Liver (tissue), 2 donors: ENCODE measurements around the gene ZSCAN30.

ENCODE experiments used
- CTCF ChIP-seq: fragments of 150-350 bp; IDR thresholded peaks from 2 replicates; pipeline ENCODE4 v1.5.1; 2017; ENCODE audit warnings: improper control_type of control experiment, low read depth, low read length; ENCODE audit not compliant: missing input control
- FOXA2 ChIP-seq: IDR thresholded peaks from 2 replicates; pipeline ENCODE4 v1.6.1; 2016; ENCODE audit warnings: antibody characterized with exemption
- MAX ChIP-seq: IDR thresholded peaks from 2 replicates; pipeline ENCODE4 v1.6.1; 2016; ENCODE audit warnings: antibody characterized with exemption
- ZBTB33 ChIP-seq: IDR thresholded peaks from 2 replicates; pipeline ENCODE4 v1.6.1; 2016; ENCODE audit warnings: antibody characterized with exemption
- donor health status: healthy.

GRCh38 chr18:35264409-35264808 lies 25.6 kb downstream of the ZSCAN30 start:
- no peak for TF ChIP-seq CTCF
- no peak for TF ChIP-seq MAX
- no peak for TF ChIP-seq FOXA2
- TF ChIP-seq ZBTB33 = no peak
